ENCODE data around the gene SNTA1.
"Not testable (repeated sequence)": the region's sequence is repeated elsewhere in the genome, so short reads cannot be mapped to it uniquely, and the experiment has no call there.

The SNTA1 gene

DNA sequence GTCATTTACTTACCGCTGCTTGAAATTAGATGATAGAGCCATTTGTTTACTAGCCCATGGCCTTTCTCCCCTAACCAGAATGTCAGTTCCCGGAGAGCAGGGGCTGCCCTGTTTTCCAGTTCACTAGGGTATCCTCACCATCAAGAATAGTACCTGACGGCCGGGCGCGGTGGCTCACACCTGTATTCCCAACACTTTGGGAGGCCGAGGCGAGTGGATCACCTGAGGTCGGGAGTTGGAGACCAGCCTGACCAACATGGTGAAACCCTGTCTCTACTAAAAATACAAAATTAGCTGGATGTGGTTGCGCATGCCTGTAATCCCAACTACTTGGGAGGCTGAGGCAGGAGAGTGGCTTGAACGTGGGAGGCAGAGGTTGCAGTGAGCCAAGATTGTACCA lies 19.7 kb downstream of the SNTA1 start:
- FAIRE-seq: not testable (repeated sequence)

DNA sequence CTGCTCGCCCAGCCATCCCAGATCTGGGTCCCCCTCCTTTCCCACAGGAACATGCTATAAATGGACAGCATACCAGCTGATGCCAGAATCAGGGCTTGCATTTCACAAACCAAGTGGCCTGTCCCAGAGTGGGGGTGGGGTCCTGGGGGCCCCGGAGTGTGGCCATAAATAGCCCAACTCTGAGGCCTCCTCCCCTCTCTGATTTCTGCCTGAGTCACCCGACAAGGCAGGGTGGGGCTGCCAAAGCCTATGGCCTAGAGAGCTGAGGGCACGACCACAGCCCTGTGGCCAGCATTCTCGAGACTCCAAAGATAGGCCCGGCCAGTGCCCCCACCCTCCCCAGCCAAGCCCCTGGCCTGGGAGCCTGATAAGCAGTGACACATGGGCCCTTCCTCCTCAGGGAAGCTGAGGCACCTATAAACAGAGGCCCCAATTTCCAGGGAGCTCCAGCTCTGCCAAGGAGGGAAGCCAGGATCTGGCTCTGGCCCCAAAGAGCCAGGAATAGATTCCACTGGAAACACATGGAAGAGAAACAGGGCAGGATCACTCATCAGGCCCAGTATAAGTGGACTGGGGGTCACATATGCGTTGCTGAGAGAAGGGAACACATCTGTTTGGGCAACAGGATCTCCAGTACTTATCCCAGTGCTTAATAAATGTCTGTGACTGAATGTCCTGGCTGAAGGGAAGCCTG lies 20.3 kb downstream of the SNTA1 start:
- FAIRE-seq: no peak

DNA sequence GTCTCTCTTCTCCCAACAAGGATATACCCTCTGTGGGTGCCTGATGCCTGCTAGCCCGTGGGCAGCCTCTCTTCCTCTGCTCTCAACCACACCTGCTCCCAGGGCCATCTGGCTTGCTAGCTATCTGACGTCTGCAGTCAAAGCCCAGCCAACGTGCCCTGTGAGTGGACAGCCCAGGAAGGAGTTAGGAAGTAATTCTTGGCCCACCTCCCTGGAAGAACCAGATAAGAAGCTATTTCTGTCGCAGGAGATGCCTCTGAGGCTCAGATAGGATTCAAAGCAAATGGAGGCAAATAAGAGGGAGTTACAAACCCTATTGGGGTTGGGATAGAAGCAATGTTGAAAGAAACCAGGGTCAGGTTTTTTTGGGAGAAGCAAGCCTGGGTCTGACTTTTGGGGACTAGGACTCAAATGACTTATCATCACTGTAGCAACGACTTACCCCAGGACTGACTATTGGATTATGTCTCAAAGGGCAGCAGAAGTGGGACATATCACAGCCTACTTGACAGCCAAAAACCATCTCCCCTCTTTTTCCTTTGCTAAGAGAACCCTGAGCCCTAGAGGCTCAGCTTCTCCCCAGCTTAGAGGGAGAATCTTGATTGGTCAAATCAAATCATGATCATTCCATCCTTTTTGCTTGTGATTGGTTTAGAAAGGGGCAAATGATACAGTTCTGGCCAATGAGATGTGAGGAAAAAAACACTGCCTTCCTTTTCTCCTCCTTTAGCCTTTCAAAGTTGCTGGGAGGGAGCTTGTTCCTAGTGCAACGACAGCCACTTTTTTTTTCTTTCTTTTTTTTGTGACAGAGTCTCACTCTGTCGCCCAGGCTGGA lies 24.2 kb downstream of the SNTA1 start:
- FAIRE-seq: no peak

- FAIRE-seq: no peak
Observed at GRCh38 chr20:33418033-33418432, 25.5 kb downstream of the SNTA1 start.

- no peak for FAIRE-seq
Observed at GRCh38 chr20:33415948-33416347, 27.6 kb downstream of the SNTA1 start.

GRCh38 chr20:33412484-33412838 lies 31.1 kb downstream of the SNTA1 start:
- no peak for FAIRE-seq

- no peak for FAIRE-seq
Observed at GRCh38 chr20:33411711-33412483, 31.7 kb downstream of the SNTA1 start.

- no peak for FAIRE-seq
Observed at GRCh38 chr20:33411242-33411641, 32.3 kb downstream of the SNTA1 start.

DNA sequence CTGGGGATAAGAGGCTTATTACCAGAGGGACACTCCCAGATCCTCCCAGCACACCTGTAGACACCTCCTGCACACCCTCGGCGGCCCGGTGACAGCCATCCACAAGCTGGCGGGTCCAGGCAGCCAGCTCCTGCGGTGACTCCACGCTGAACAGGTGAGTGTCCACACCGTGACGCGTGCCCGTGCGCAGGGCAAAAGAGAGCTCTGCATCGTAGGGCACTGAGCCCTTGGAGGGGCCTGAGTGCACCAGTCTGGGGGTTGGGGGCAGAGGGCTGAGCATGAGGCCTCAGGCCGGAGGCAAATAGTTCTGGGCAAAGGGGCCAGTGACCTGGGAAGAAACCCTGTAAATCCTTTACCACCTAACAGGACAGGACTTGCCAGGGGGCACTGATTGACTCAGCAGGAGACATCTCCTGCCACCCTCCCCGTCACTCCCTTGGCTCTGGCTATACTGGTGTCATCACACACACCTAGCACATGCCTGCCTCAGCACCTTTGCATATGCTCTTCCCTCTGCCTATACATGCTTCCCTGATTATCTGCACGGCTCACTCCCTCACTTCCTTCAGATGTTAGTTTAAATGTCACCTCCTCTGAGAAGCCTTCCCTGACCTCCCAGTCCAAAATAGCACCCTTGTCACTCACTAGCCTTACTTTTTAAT lies 33.4 kb downstream of the SNTA1 start:
- no peak for FAIRE-seq

DNA sequence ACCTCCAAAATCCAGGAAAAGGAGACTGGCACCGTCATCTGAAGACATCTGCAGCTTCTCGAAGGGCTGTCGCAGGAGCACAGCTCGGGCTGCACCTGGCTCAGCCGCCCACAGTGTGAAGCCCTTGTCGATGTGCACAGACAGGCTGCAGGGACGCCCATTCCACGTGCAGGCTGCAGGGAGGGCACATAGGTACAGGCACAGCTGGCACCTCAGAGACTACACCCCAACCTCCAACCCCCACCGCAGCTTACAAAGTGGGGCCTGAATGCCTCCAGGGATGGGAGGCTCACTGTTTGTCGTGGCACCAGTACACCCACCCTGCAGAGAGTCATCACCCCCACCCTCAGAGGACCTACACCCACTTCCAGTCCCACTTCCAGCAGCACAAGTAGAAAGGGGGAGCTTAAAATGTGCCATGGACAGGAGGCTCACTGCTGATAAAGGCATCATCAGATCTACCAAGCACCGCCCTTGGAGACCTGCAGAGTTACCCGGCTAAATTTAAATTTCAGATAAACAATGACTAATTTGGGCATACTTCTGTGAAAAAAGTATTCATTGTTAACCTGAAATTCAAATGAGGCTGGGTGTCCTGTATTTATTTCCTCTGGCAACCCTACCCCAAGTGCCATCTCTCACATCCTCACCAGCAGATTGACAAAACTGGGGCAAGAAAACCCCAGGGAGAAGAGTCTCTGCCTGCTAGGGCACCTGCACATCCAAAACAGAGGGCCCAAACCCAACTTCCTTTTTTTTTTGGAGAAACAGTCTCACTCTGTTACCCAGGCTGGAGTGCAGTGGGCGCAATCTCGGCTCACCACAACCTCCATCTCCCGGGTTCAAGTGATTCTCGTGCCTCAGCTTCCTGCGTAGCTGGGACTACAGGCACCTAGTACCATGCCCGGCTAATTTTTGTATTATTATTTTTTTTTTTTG lies 34.6 kb downstream of the SNTA1 start:
- FAIRE-seq: no peak

DNA sequence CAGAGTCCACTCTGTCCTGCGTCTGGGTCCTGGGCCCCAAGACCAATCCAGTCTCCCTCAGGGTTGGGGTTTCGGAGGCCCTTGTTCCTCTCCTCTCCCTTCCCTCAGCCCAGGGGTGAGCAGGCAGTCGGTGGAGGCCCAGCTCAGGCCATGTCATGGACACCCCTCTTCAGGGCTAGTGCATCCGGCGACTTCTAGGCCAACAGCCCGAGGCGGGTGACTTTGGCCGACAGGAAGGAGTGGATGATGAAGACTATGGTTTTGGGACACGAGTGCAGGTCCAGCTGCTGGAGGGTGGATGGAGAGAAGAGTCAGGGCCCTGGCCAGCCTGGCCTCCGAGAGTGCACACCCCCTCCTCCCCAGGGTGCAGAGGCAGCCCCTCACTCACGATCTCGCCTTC lies 35.2 kb downstream of the SNTA1 start:
- no peak for FAIRE-seq

DNA sequence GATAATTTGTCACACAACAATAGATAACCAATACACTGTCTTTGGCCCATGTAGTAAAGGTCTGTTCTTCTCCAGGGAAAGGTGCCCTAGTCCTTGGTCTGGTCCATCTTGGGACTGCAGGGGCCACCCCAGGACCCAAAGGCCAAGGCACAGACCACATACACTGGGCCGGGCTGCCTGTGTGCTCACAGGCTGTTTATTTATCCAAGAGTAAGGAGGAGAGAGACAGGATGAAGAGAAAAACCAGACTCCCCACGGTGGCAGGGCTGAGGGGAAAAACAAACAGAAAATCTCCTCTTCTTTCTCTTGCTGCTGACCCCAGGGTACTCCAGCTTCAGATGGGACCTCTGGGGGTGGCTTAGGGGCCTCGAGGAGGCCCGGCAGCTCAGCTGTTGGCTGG lies 35.8 kb downstream of the SNTA1 start:
- FAIRE-seq: no peak

- no peak for FAIRE-seq
Observed at GRCh38 chr20:33407251-33407650, 36.3 kb downstream of the SNTA1 start.

- no peak for FAIRE-seq
Observed at GRCh38 chr20:33404281-33404680, 39.3 kb downstream of the SNTA1 start.

DNA sequence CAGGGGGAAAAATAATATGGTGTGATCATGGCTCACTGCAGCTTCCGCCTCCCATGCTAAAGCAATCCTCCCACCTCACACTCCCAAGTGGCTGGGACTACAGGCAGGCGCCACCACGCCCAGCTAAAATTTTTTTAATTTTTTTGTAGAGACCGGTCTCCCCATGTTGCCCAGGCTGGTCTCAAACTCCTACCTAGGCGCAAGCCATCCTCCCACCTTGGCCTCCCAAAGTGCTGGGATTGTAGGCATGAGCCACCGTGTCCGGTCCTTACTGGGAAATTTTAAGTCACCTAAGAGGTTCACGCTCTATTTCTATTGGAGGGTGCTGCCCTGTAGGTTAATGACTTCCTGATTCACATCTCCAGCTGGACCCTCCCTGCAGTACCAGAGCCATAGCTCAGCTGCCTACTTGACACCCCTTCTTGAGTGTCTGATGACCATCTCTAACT lies 41.6 kb downstream of the SNTA1 start:
- no peak for FAIRE-seq

DNA sequence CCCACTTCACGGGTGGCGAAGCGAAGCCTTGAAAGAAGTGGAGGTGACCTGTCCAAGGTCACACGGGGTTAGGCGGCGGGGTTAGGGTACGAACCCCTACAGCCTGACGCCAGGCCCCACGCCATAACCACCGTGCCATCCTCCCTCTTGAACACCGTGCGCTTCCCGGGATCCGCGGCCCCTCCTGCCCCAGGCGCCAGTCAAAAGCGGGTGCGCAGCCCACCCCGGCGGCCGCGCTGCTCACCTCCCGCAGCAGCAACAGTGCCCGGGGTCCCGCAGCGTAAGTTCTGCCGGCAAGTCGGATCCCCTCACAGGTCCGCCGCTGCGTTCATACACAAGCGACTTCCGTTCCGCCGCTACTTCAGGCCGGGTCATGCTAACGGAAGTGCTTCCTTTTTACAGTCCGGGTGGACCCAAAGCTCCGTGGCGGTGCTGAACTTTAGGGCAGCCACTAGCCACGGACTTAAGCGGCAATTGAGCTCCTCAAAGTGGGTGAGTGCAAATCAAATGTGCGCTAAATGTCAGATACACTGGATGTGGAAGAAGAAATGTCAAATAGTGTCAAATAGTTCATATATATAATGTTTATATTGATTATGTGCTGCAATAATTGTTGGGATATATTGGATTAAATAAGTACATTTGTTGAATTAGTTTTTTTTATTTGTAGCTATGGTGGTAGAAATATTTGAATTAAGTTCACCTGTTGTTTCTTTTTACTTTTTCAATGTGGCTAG lies 42.2 kb downstream of the SNTA1 start, which contains the start of gene CDK5RAP1:
Gene CDK5RAP1, minus strand, starts transcription at position 336 of the 737 bp plus-strand sequence. CDS start 4,455 bp downstream, outside the sequence.
- FAIRE-seq: no peak

GRCh38 chr20:33400812-33401183 lies 42.8 kb downstream of the SNTA1 start:
- no peak for FAIRE-seq

- no peak for FAIRE-seq
Observed at GRCh38 chr20:33399924-33400323, 43.6 kb downstream of the SNTA1 start.

GRCh38 chr20:33394718-33395117 lies 48.8 kb downstream of the SNTA1 start:
- FAIRE-seq: no peak

- FAIRE-seq: no peak
Observed at GRCh38 chr20:33393609-33394008, 50.0 kb downstream of the SNTA1 start.

All from A204.1 (cell line).